ENCODE measurements around the gene MYLK.

Gene MYLK

GRCh38 chr3:123818921-123819429 is 65.2 kb downstream of the MYLK start:
- DNase-seq: no peak

DNA sequence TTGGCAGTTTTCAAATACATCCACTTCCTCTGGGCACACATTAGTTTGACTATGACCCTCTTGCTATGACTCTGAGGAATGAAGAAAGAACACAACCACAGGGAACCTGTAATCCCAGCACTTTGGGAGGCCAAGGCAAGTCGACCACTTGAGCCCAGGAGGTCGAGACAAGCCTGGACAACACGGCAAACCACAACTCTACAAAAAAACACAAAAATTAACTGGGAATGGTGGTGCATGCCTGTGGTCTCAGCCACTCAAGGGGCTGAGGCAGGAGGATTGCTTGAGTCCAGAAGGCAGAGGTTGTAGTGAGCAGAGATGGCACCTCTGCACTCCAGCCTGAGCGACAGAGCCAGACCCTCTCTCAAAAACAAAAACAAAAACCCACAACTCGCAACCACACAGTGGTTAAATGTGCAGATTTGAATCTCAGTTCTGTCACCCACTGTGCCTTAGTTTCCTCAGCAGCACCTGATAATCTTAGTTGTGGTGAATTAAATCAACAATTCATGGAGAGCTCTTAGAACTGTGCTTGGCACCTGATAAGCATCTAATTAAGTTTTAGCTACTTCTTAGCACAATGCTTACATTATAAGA is 65.7 kb downstream of the MYLK start:
- no peak for DNase-seq

- no peak for DNase-seq
Observed at GRCh38 chr3:123817413-123817812, 66.7 kb downstream of the MYLK start.

- no peak for DNase-seq
Observed at GRCh38 chr3:123816673-123817207, 67.4 kb downstream of the MYLK start.

GRCh38 chr3:123815981-123816380 is 68.2 kb downstream of the MYLK start:
- DNase-seq: no peak

GRCh38 chr3:123813876-123814275 is 70.3 kb downstream of the MYLK start:
- no peak for DNase-seq

- no peak for DNase-seq
Observed at GRCh38 chr3:123809597-123809996, 74.5 kb downstream of the MYLK start.

GRCh38 chr3:123808812-123809211 is 75.3 kb downstream of the MYLK start:
- DNase-seq: no peak

DNA sequence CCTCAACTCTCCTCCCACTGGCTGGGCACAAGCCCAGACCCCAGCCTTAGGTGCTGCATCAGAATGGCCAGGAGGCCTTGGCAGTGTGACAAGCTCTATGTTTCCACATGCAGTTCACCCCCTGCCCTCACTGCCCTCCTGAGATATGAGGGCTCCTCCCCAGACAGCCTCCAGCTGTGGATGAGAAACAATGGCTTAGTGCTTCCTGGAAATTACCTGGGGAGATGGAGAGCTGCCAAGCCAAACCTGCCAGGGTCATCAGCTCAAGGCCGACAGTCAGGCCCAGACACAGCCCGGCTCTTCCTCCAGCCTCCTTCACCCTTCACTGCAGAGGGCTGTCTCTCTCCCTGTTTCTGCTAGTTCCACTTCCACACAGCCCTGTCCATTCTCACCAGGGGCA is 76.3 kb downstream of the MYLK start:
- no peak for DNase-seq

GRCh38 chr3:123805504-123805903 is 78.6 kb downstream of the MYLK start:
- DNase-seq: no peak

DNA sequence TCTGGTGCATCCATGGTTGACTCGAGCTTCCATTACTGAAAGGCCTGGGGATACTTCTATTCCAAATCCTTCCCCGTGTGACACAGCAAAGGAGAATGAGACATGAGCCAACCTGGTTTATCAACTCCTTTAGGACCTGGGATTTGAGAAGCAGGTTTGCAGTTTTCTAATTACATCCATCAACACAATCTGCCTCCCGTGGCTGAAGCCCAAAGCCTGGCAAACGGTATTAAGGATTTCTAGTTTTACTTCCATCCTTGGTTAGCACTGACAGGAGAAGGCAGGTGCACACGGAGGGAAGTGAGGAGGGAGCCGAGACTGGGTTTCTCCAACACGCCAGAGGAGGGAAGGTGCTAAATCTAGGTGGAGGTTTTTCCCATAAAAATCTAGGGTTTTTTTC is 79.0 kb downstream of the MYLK start:
- DNase-seq: no peak

- no peak for DNase-seq
Observed at GRCh38 chr3:123804676-123805075, 79.5 kb downstream of the MYLK start.

DNA sequence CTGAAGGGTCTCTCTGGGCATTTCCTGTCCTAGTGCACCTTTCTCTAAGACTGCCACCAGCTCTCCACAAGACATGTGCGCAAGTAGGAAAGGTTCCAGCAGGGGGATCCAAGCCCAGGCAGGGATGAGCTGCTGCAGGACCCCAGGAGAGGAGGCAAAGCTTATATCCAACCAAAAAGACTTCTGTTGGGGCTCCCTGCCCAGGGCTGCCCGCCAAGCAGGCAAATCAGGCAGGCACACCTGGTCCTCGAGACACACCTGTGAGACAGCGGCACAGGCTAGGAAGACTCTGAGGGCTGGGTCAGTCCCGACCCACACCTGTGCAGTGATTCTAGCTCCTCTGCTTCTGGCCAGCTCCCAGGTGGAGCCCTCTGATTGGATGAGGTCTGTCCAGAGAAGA is 80.6 kb downstream of the MYLK start:
- no peak for DNase-seq

DNA sequence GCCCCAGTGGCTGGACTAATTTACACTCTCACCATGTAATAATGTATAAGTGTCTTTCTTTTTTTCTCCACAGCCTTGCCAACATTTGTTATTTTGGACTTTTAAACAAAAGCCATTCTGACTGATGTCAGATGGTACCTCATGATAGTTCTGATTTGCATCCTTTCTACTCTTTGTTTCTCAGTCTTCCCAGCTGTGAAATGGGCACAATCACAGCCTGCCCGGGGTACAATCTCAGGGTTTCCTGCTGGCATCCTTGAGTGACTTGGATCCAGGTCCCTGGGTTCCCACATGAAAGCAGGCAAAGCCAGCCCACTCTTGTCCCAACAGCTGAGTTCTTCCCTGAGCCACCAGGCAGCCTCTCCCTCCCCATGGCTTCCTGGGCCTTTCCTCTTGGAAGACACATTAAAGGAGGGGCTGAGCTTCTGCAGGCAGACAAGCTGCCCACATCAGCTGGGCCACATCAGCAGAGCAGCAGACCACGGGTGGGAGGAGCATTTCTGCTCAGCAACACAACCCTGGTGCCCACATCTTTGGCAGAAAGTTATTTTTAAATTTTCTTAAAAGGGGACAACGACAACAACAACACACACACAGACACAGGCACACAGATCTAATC is 82.0 kb downstream of the MYLK start:
- no peak for DNase-seq

DNA sequence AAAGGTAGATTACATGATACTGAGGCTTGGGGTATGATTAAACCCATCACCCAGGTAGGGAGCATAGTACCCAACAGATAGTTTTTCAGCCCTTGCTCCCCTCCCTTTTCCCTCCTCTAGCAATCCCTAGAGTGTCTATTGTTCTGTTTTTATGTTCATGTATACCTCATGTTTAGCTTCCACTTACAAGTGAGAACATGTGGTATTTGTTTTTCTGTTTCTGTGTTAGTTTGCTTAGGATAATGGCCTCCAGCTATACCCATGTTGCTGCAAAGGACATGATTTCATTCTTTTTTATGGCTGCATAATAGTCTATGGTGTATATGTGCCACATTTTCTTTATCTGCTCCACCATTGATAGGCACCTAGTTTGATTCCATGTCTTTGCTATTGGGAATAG is 82.7 kb downstream of the MYLK start:
- DNase-seq: no peak

- no peak for DNase-seq
Observed at GRCh38 chr3:123800362-123800682, 83.8 kb downstream of the MYLK start.

GRCh38 chr3:123799544-123800361 is 84.4 kb downstream of the MYLK start:
- DNase-seq: no peak

DNA sequence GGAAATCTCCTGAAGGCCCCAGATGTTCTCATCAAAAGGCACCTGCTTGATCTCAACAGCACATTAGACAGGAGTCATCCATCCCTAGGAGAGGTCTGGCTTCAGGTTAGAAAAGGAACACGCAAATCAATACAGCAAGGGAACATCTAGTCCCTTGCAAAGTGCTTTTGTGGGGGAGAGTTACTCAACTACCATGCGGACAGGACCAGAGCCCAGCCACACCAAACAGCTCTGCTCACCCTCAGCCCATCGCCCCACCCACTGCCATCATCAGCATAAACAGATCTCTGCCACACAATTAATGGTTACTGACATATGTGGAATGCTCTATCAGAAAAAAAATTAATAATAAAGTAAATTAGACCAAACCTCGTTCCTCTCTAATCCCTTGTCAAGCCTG is 85.6 kb downstream of the MYLK start:
- DNase-seq: no peak

DNA sequence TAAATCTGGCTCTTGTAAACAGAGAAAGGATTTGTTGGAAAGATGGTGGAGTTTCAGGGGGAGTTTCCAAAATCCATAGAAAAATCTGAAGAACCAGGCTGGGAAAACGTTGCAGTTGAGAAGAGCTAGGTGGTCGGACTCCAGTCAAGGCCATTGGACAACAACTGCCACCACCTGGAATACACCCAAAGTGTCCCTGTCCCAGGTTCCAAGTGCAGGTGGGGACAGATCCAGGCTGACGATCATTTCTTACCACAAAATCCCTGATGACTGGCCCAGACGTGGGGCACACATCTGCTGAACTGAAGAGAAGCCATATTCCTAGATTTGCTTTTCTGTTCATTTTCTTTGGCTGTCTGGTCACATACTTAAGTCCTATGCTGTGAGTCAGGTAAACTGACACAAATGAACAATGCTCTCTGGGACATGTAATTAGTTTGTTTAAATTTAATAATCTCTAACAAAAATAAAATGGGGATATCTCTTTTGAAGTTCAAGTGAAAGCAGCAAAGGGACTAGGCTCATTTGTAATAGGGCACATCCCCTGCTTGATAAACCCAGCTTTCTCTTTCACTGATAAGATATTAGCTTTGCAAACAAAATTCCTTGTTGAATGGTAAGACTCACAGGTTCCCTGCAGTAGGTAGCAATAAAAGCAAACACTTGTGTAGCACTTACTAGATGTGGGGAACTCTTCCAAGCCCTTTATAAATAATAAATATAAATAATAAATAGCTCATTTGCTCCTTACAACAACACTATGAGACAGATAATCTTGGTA is 88.5 kb downstream of the MYLK start:
- no peak for DNase-seq

DNA sequence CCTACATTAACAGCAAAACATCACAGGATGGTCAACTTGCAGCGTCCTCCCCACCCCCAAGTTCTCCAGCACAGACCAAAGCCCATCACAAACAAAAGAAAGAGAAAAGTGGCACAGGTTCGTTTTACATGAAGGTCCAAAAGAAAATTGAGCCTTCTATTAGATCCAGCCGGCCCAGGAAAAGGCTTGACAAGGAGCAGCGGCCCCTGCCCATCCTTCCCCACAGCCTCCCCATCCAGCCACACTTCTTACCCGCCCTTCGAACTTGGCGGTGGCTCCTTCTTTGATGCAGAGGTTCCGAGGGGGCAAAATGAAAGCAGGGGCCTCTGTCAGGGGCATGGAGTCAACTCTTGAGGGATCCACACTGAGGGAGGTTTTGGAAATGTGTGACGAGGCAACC is 90.7 kb downstream of the MYLK start:
- DNase-seq: no peak

DNA sequence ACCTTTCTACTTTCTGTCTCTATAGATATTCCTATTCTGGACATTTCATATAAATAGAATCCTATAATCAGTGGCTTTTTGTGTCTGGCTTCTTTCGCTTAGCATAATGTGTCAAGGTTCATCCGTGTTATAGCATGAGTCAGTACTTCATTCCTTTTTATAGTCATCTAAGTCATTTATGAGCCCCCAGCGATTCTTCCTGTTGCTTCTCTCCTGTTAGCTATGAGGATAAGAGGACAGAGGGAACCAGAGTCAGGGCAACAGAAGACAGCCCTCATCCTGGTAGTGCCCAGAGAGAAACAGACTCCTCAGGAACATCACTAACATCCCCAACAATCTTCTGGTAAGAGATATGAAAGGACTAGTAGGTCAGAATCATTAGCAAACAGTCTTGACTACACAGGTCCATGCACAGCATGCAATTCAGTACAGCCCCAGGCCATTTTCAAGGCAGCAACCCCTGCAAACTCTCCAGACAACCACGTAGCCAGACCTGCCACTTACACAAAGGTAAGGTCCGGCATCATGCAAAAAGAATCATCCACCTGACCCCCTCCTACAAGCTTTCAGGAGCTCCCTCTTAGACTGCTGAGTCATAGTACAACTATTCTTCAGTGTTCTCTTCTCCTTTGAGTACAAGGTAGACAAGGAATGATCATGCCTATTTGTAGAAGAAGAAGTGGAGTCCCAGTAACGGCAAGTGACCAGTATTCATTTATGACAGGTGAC is 91.5 kb downstream of the MYLK start:
- DNase-seq: no peak

- DNase-seq: no peak
Observed at GRCh38 chr3:123791898-123792297, 92.2 kb downstream of the MYLK start.

DNA sequence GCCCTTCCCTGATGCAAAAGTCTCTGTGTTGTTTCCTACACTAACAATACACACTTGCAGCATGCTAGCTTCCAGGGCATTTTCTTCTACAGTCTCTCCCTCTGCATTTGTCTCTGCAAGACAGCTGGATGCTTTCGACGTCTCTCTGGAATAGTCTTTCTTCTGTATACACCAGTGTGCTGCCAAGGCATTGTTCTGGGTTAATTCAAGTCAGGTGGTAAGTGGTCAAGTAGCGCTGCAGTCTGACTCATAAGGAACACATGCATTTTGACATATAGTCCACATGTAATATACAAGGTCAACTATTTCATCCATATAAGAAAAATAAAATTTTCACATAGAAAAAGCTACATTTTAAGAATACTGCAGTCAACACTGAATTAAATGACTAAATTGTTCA is 92.7 kb downstream of the MYLK start:
- DNase-seq: no peak
